ENCODE measurements around the gene TMEM63B. TPM values are rescaled to one million over a fixed set of nuclear protein-coding genes. Genes with fewer than 3 reads are reported as not detected.

Gene TMEM63B
- total and polyA plus RNA-seq, 2 of the 8 experiments (the other 6 are each of a cell fraction or from before 2014, with no cell fraction given): 61.1 to 96.8 TPM

DNA sequence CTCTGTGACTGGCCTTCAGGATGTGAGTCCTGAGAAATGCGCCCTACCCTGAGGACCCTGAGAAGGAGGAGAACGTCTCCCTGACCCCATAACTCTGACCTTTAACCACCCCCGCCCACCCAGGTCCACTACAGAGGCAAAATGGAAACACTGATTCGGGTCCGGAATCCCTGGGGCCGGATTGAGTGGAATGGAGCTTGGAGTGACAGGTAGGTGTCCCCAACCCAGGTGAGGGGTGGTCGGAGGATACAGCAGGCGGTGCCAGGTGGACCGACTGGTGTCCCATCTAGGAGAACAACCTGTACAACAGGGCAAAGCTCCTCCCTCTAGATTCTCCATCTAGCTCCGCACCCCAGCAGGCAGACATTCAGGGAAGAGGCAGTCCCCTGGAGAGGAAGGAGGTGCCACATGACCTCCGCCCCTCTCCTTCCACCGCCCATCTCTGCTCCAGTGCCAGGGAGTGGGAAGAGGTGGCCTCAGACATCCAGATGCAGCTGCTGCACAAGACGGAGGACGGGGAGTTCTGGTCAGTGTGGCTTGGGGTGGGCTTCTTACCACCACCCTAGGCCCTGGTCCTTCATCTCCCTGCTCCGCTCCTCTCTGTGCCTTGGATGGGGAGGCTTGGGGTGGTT lies 48.9 kb downstream of the TMEM63B start:
- Histone ChIP-seq H3K36me3 (ENCODE audit: control insufficient read depth in 2 of 4, insufficient read depth in 4 of 4, low read length in 3 of 4) (no peaks in the 10 kb centered on the region), H2AK5ac (ENCODE audit: low read depth, low read length) (no peak overlapping the region), H3K4me3 (ENCODE audit: extremely low read depth in 1 of 4, insufficient read depth in 2 of 4, low read depth in 3 of 4, low read length in 4 of 4) (no peak overlapping the region), H3K27me3 (replicated peaks in 1 of 4; ENCODE audit: control insufficient read depth in 3 of 4, extremely low read depth in 1 of 4, insufficient read depth in 3 of 4, low read length in 3 of 4) (no peaks in the 10 kb centered on the region), H2BK20ac (ENCODE audit: low read length) (no peak overlapping the region; the same call in 1 of the 2 replicates), H3K23me2 (ENCODE audit: low read depth, low read length) (peaks cover 2% of the 10 kb centered on the region; the same call in 1 of the 2 replicates), H4K5ac (ENCODE audit: insufficient read length, low read depth, low read length) (peak overlapping the region; percentile 26), H2BK15ac (ENCODE audit: low read length) (peak overlapping the region; percentile 31; the same call in 1 of the 2 replicates), H3K4ac (replicated peaks; ENCODE audit: insufficient read length, low read depth, low read length) (no peak overlapping the region), H3K9me3 (ENCODE audit: insufficient read depth in 2 of 2, low read depth in 1 of 2, low read length in 1 of 2) (no peaks in the 10 kb centered on the region), H4K8ac (ENCODE audit: extremely low read depth, insufficient read depth, low read length) (no peak overlapping the region), H2BK12ac (ENCODE audit: low read depth, low read length) (peak overlapping the region; percentile 70; the same call in 1 of the 2 replicates), H3K79me1 (ENCODE audit: low read depth, low read length) (no peaks in the 10 kb centered on the region), H3K9ac (replicated peaks in 1 of 4; ENCODE audit: extremely low read depth in 1 of 4, low read depth in 3 of 4, low read length in 3 of 4) (no peak overlapping the region), H2AFZ (ENCODE audit: low read length) (no peak overlapping the region), H3K23ac (ENCODE audit: insufficient read length) (no peak overlapping the region), H3K18ac (ENCODE audit: extremely low read depth, low read length) (peak overlapping the region; percentile 32; the same call in 1 of the 2 replicates), H3K4me2 (ENCODE audit: insufficient read depth in 1 of 2, low read depth in 2 of 2, low read length in 2 of 2) (no peak overlapping the region), H3K4me1 (replicated peaks in 1 of 4; ENCODE audit: control insufficient read depth in 3 of 4, insufficient read depth in 4 of 4, low read length in 3 of 4) (peaks cover 0 to 12% (median 3%) of the 10 kb centered on the region in 4 experiments; a peak in 6 of 7 replicates), H2BK120ac (replicated peaks; ENCODE audit: low read depth, low read length) (no peak overlapping the region), H2BK5ac (ENCODE audit: low read depth, low read length) (0 out of 2 replicates have a peak overlapping the region, but pooled peaks have one; percentile 54), H3K79me2 (ENCODE audit: control insufficient read depth in 1 of 2, insufficient read depth in 2 of 2, low read length in 2 of 2) (no peaks in the 10 kb centered on the region), H4K20me1 (replicated peaks in 1 of 2; ENCODE audit: control insufficient read depth in 1 of 2, insufficient read depth in 2 of 2, low read length in 2 of 2) (no peaks in the 10 kb centered on the region), H3K27ac (ENCODE audit: low read depth, low read length) (no peak overlapping the region), H3K56ac (replicated peaks; ENCODE audit: insufficient read length, low read depth, low read length) (no peak overlapping the region), H4K91ac (replicated peaks; ENCODE audit: insufficient read length, low read length) (peak overlapping the region; percentile 11), H3K14ac (ENCODE audit: insufficient read length) (no peak overlapping the region)
- ChIA-PET POLR2A (ENCODE audit: partially characterized antibody) (interaction anchor here (0.6 to 4.8 kb wide), 7 partner anchors 11 to 76 kb away, joined by 3 to 28 read pairs (median 6); partner anchors contain the start of genes HSP90AB1 and MYMX), CTCF (ENCODE audit: partially characterized antibody) (interaction anchor here (0.8 to 10.8 kb wide), 7 partner anchors 10 to 161 kb away, joined by 3 to 287 read pairs (median 5); partner anchors contain the start of gene SLC29A1)
- no peak for DNase-seq (ENCODE audit: low read depth in 1 of 2, low spot score in 2 of 2)
- no peak for FAIRE-seq
- 87% methylated on average over 15 of the region's 15 CpGs; no CpG with 5 or more reads in 1 of the 2 experiments for WGBS, 2 experiments (ENCODE audit: extremely low coverage in 1 of 2, insufficient coverage in 1 of 2, insufficient read length in 1 of 2, insufficient replicate concordance in 2 of 2, low coverage in 1 of 2, low lambda C conversion rate in 2 of 2, missing lambda C conversion rate in 1 of 2)
- no peak for TF ChIP-seq CTBP2 (IDR thresholded peaks at IDR 0.05; ENCODE audit: borderline replicate concordance, insufficient read depth, insufficient read length, low read length)
- no peak for TF ChIP-seq SP1 (IDR thresholded peaks at IDR 0.05; ENCODE audit: low read depth, low read length)
- no peak for TF ChIP-seq RXRA (IDR thresholded peaks at IDR 0.05; ENCODE audit: insufficient read depth, low read depth, low read length)
- TF ChIP-seq SIX5 (IDR thresholded peaks at IDR 0.05; ENCODE audit: low read depth, low read length): no peak
- no peak for TF ChIP-seq ZNF274 (IDR thresholded peaks at IDR 0.05; ENCODE audit: borderline replicate concordance, extremely low read depth, low read length)
- TF ChIP-seq EGR1 (IDR thresholded peaks at IDR 0.05; ENCODE audit: borderline replicate concordance, low read depth, low read length): no peak
- TF ChIP-seq HDAC6 (IDR thresholded peaks at IDR 0.05; ENCODE audit: low read depth, low read length): no peak
- no peak for TF ChIP-seq POU5F1 (IDR thresholded peaks at IDR 0.05; ENCODE audit: low read depth, low read length)
- no peak for TF ChIP-seq GTF2F1 (IDR thresholded peaks at IDR 0.05; ENCODE audit: borderline replicate concordance, low read depth, low read length)
- TF ChIP-seq TAF1 (IDR thresholded peaks at IDR 0.05; ENCODE audit: low read depth, low read length): no peak
- no peak for TF ChIP-seq MAFK (IDR thresholded peaks at IDR 0.05; ENCODE audit: low read depth, low read length)
- TF ChIP-seq CBX5 (IDR thresholded peaks at IDR 0.05; ENCODE audit: low read depth, low read length): no peak
- TF ChIP-seq, protein P1, sequence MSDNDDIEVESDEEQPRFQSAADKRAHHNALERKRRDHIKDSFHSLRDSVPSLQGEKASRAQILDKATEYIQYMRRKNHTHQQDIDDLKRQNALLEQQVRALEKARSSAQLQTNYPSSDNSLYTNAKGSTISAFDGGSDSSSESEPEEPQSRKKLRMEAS (IDR thresholded peaks at IDR 0.05): no peak

Measured in H1 (cell line).